SJCRH30 (cell line): ENCODE measurements around the gene TANGO2. TPM values are rescaled to one million over a fixed set of nuclear protein-coding genes. Genes with fewer than 3 reads are reported as not detected.

ENCODE experiments used
- DNase-seq, 2 experiments: peaks; one replicate each; pipeline ENCODE4 v3.0.0-alpha.2; 2015 to 2020
- H3K27ac ChIP-seq: fragments of 250-450 bp; sonication (Bioruptor Pico); 2 replicates; pipeline ENCODE4 v1.5.1; 2020; ENCODE audit warnings: mild to moderate bottlenecking, moderate library complexity
- H3K27me3 ChIP-seq: fragments of 250-450 bp; sonication (Bioruptor Pico); 2 replicates; pipeline ENCODE4 v1.5.1; 2020; ENCODE audit warnings: mild to moderate bottlenecking, moderate library complexity
- H3K36me3 ChIP-seq: fragments of 250-450 bp; sonication (Bioruptor Pico); 2 replicates; pipeline ENCODE4 v1.5.1; 2020; ENCODE audit warnings: mild to moderate bottlenecking, moderate library complexity
- H3K4me1 ChIP-seq: fragments of 250-450 bp; sonication (Bioruptor Pico); 2 replicates; pipeline ENCODE4 v1.5.1; 2020; ENCODE audit warnings: mild to moderate bottlenecking, moderate library complexity
- H3K4me3 ChIP-seq: fragments of 250-450 bp; sonication (Bioruptor Pico); 2 replicates; pipeline ENCODE4 v1.5.1; 2020; ENCODE audit warnings: mild to moderate bottlenecking, moderate library complexity
- H3K9me3 ChIP-seq: fragments of 250-450 bp; sonication (Bioruptor Pico); replicated peaks from 2 replicates; pipeline ENCODE4 v1.5.1; 2020; ENCODE audit warnings: mild to moderate bottlenecking, moderate library complexity
- total RNA-seq: library from RNA; depleted of rRNA; stranded (reverse); fragments of >200 nt; shearing (Covaris generic); gene quantifications from 2 replicates; pipeline ENCODE4 v1.2.3, GENCODE V29; 2014

The TANGO2 gene
- total RNA-seq, 1 experiment from 2014 or later: 9.4 TPM

- Histone ChIP-seq H3K4me3 (no peak overlapping the region), H3K9me3 (no peaks in the 10 kb centered on the region), H3K27ac (no peak overlapping the region), H3K36me3 (no peaks in the 10 kb centered on the region), H3K27me3 (no peaks in the 10 kb centered on the region), H3K4me1 (no peaks in the 10 kb centered on the region)
- DNase-seq: no peak
Measured at GRCh38 chr22:20069331-20070042, 48.6 kb downstream of the TANGO2 start.

- DNase-seq: no peak
- Histone ChIP-seq H3K9me3 (no peaks in the 10 kb centered on the region), H3K27ac (no peak overlapping the region), H3K27me3 (no peaks in the 10 kb centered on the region), H3K4me3 (no peak overlapping the region), H3K4me1 (no peaks in the 10 kb centered on the region), H3K36me3 (no peaks in the 10 kb centered on the region)
Measured at GRCh38 chr22:20071524-20071972, 50.6 kb downstream of the TANGO2 start.

GRCh38 chr22:20076627-20077172 is 55.8 kb downstream of the TANGO2 start:
- H3K27ac ChIP-seq: no peak overlapping the region
- peaks cover 4% of the 10 kb centered on the region for H3K36me3 ChIP-seq
- H3K9me3 ChIP-seq: no peaks in the 10 kb centered on the region
- no peaks in the 10 kb centered on the region for H3K27me3 ChIP-seq
- H3K4me3 ChIP-seq: no peak overlapping the region
- 0 out of 2 replicates have a peak, but pooled peaks cover 3% of the 10 kb centered on the region for H3K4me1 ChIP-seq
- DNase-seq: no peak

GRCh38 chr22:20079745-20080444 is 59.0 kb downstream of the TANGO2 start, which contains the start of gene DGCR8:
Gene DGCR8 (plus strand): TSS chr22:20080241. CDS start chr22:20085964, 5,723 bp downstream.
- peak; percentile 96 for DNase-seq
- peak within 1 kb of the TSS; percentile 90 for H3K4me3 ChIP-seq
- no peaks in the 10 kb centered on the region for H3K27me3 ChIP-seq
- H3K4me1 ChIP-seq: 0 out of 2 replicates have a peak, but pooled peaks cover 3% of the 10 kb centered on the region
- peak within 1 kb of the TSS; percentile 85 for H3K27ac ChIP-seq
- no peaks in the 10 kb centered on the region for H3K9me3 ChIP-seq
- H3K36me3 ChIP-seq: peaks cover 7% of the 10 kb centered on the region

GRCh38 chr22:20080445-20080775 is 59.5 kb downstream of the TANGO2 start:
- H3K4me3 ChIP-seq: peak overlapping the region; percentile 90
- peak; percentile 63 to 65 for DNase-seq
- H3K27me3 ChIP-seq: no peaks in the 10 kb centered on the region
- peaks cover 11% of the 10 kb centered on the region for H3K36me3 ChIP-seq
- H3K9me3 ChIP-seq: no peaks in the 10 kb centered on the region
- 0 out of 2 replicates have a peak, but pooled peaks cover 3% of the 10 kb centered on the region for H3K4me1 ChIP-seq
- H3K27ac ChIP-seq: peak overlapping the region; percentile 85

GRCh38 chr22:20080776-20081654 is 60.1 kb downstream of the TANGO2 start:
- H3K27ac ChIP-seq: peak overlapping the region; percentile 85
- H3K27me3 ChIP-seq: no peaks in the 10 kb centered on the region
- peaks cover 17% of the 10 kb centered on the region for H3K36me3 ChIP-seq
- H3K9me3 ChIP-seq: no peaks in the 10 kb centered on the region
- H3K4me3 ChIP-seq: peak overlapping the region; percentile 90
- DNase-seq: peak; percentile 66 to 71
- 0 out of 2 replicates have a peak, but pooled peaks cover 3% of the 10 kb centered on the region for H3K4me1 ChIP-seq

GRCh38 chr22:20083157-20083890 is 62.4 kb downstream of the TANGO2 start:
- H3K27ac ChIP-seq: no peak overlapping the region
- 0 out of 2 replicates have a peak, but pooled peaks cover 3% of the 10 kb centered on the region for H3K4me1 ChIP-seq
- H3K4me3 ChIP-seq: no peak overlapping the region
- peaks cover 39% of the 10 kb centered on the region for H3K36me3 ChIP-seq
- H3K9me3 ChIP-seq: no peaks in the 10 kb centered on the region
- H3K27me3 ChIP-seq: no peaks in the 10 kb centered on the region
- DNase-seq: no peak

GRCh38 chr22:20083891-20084546 is 63.1 kb downstream of the TANGO2 start:
- Histone ChIP-seq H3K27ac (no peak overlapping the region), H3K27me3 (no peaks in the 10 kb centered on the region), H3K9me3 (no peaks in the 10 kb centered on the region), H3K36me3 (peaks cover 46% of the 10 kb centered on the region), H3K4me1 (0 out of 2 replicates have a peak, but pooled peaks cover 3% of the 10 kb centered on the region), H3K4me3 (no peak overlapping the region)
- DNase-seq: no peak

- H3K4me1 ChIP-seq: 0 out of 2 replicates have a peak, but pooled peaks cover 3% of the 10 kb centered on the region
- DNase-seq: peak in 1 of 2 experiments; percentile 43
- no peaks in the 10 kb centered on the region for H3K9me3 ChIP-seq
- peaks cover 53% of the 10 kb centered on the region for H3K36me3 ChIP-seq
- H3K27me3 ChIP-seq: no peaks in the 10 kb centered on the region
- no peak overlapping the region for H3K27ac ChIP-seq
- H3K4me3 ChIP-seq: no peak overlapping the region
Measured at GRCh38 chr22:20084547-20085413, 63.9 kb downstream of the TANGO2 start.

- Histone ChIP-seq H3K9me3 (no peaks in the 10 kb centered on the region), H3K4me3 (no peak overlapping the region), H3K27me3 (no peaks in the 10 kb centered on the region), H3K27ac (no peak overlapping the region), H3K36me3 (peaks cover 62% of the 10 kb centered on the region), H3K4me1 (0 out of 2 replicates have a peak, but pooled peaks cover 3% of the 10 kb centered on the region)
- no peak for DNase-seq
Measured at GRCh38 chr22:20085651-20086050, 64.7 kb downstream of the TANGO2 start.

- no peak for DNase-seq
- no peaks in the 10 kb centered on the region for H3K27me3 ChIP-seq
- H3K9me3 ChIP-seq: no peaks in the 10 kb centered on the region
- H3K4me3 ChIP-seq: no peak overlapping the region
- H3K27ac ChIP-seq: no peak overlapping the region
- H3K36me3 ChIP-seq: peaks cover 67% of the 10 kb centered on the region
- H3K4me1 ChIP-seq: 0 out of 2 replicates have a peak, but pooled peaks cover 3% of the 10 kb centered on the region
Measured at GRCh38 chr22:20086101-20086599, 65.2 kb downstream of the TANGO2 start.

GRCh38 chr22:20086763-20087162 is 65.9 kb downstream of the TANGO2 start:
- no peak for DNase-seq

More at GRCh38 chr22:20086763-20087162, 65.9 kb downstream of the TANGO2 start:
- Histone ChIP-seq H3K36me3 (peaks cover 69% of the 10 kb centered on the region), H3K27ac (no peak overlapping the region), H3K4me1 (no peaks in the 10 kb centered on the region), H3K27me3 (no peaks in the 10 kb centered on the region), H3K9me3 (no peaks in the 10 kb centered on the region), H3K4me3 (no peak overlapping the region)
